Stimulated activated CD4-positive, alpha-beta T cell treated with anti-CD3 and anti-CD28 coated beads, Interleukin-1b, Interleukin-23, amount 100 ng/mL, for 48 hours (primary cell): ENCODE measurements around the gene LENG1.

Experiments used
- DNase-seq: peaks from one replicate; pipeline ENCODE4 v3.0.0-alpha.2; 2020

The LENG1 gene

DNA sequence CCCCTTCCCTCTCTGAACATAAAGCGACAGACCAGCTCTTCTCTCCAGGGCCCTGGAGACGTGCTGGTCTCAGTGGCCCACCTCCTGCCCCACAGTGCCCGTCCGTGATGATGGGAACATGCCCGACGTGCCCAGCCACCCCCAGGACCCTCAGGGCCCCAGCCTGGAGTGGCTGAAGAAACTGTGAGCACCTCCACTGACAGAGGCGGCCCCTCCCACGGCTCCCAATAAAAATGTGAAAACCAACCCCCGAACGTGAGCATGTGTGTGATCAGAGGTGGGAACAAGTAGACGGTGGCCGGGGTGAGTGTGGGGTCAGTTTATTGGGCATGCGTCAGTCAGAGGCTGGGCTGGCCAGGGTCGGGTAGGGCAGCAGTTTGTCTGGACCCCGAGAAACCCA is 52.8 kb downstream of the LENG1 start:
- no peak for DNase-seq

DNA sequence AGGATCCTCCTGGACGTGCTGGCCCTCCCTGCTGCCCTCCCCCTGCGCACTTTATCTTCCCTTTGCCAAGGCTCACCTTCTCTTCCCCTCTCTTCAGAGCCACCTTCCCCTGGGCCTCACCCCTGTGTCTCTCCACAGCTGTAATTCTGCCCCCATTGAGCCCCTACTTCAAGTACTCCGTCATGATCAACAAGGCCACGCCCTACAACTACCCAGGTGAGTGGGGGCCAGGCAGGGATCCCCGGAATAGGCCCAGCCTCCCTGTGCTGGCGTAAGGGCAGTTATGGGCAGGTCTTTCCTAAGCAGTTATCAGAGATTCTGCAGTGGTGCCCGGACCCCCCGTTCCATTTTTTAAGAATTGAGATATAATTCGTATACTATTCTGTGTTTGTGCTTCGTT is 53.7 kb downstream of the LENG1 start:
- no peak for DNase-seq
